Esophagus squamous epithelium (tissue), 4 donors: ENCODE results near the gene PHF2.

Experiments
- POLR2A ChIP-seq, 4 donors: fragments of 450-650 bp; IDR thresholded peaks; one replicate each; pipeline ENCODE4 v1.6.1; 2017; ENCODE audit warnings: antibody characterized with exemption in 4 of 4, mild to moderate bottlenecking in 4 of 4, moderate library complexity in 3 of 4
- TF ChIP-seq, protein P1 (sequence below), 6 experiments: fragments of 450-650 bp in 4 of 6; fragments of 200-600 bp in 2 of 6; sonication (generic) in 2 of 6; IDR thresholded peaks; one replicate each; pipeline ENCODE4 v1.5.1; 2016 to 2019; ENCODE audit warnings: antibody characterized with exemption in 6 of 6, mild to moderate bottlenecking in 4 of 6, moderate library complexity in 4 of 6

DNA sequence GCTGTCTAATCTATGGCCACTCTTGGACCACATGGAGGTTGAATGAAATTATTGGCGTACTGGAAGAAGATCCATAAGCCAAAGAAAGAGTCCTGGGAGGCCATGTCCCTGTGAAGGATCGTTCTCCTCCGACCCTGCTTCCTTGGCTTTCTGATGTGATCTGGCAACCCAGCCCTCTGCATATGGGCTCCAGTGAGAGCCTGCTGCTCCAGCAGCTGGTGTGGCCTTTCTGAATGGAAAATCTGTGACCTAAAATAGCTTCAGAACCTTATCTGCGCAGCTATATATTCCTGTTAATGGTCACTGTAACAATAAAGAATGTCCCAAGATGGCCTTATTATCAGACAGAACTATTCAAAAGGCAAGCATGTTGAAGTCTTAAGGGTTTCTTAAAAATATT is 40.2 kb upstream of the PHF2 start:
- TF ChIP-seq, protein P1, sequence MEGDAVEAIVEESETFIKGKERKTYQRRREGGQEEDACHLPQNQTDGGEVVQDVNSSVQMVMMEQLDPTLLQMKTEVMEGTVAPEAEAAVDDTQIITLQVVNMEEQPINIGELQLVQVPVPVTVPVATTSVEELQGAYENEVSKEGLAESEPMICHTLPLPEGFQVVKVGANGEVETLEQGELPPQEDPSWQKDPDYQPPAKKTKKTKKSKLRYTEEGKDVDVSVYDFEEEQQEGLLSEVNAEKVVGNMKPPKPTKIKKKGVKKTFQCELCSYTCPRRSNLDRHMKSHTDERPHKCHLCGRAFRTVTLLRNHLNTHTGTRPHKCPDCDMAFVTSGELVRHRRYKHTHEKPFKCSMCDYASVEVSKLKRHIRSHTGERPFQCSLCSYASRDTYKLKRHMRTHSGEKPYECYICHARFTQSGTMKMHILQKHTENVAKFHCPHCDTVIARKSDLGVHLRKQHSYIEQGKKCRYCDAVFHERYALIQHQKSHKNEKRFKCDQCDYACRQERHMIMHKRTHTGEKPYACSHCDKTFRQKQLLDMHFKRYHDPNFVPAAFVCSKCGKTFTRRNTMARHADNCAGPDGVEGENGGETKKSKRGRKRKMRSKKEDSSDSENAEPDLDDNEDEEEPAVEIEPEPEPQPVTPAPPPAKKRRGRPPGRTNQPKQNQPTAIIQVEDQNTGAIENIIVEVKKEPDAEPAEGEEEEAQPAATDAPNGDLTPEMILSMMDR (IDR thresholded peaks at IDR 0.05): no peak
- no peak for TF ChIP-seq POLR2A (IDR thresholded peaks at IDR 0.05)
